HCT116 (cell line): ENCODE measurements around the gene ZNF575. TPM values are rescaled to one million over a fixed set of nuclear protein-coding genes. Genes with fewer than 3 reads are reported as not detected.

Experiments used
- ATAC-seq: fragments of 200-7000 bp; cut with Tn5 transposase; 2 replicates; pipeline ENCODE4 v1.9.1; 2020; ENCODE audit warnings: mild to moderate bottlenecking, moderate library complexity
- BruUV-seq: library from RNA; stranded (reverse); fragments of 400-500 nt; replicated peaks from 2 replicates; lab custom pipeline; 2021; lab: Mats Ljungman, UMichigan
- CTCF ChIA-PET: fragments of 300-600 bp; sonication (Branson Sonifier 250); formaldehyde crosslinking; loops from one replicate; lab custom pipeline; 2021; ENCODE audit warnings: antibody characterized with exemption; lab: Charles Lee
- POLR2A ChIA-PET: fragments of 300-600, 350-600 bp; sonication (Branson Sonifier 250); formaldehyde crosslinking; loops from one replicate; lab custom pipeline; 2021; ENCODE audit warnings: antibody characterized with exemption; lab: Charles Lee
- RAD21 ChIA-PET, 2 experiments: fragments of 300-600 bp; sonication (Branson Sonifier 250); formaldehyde crosslinking; loops; one replicate each; lab custom pipeline; 2023; ENCODE audit warnings: low total read pairs in 2 of 2; ENCODE audit not compliant: uncharacterized antibody in 2 of 2, unreplicated experiment in 2 of 2, low non-redundant PET in 1 of 2; lab: Charles Lee
- DNase-seq: peaks from one replicate; pipeline ENCODE4 v3.0.0-alpha.2; 2010; ENCODE audit warnings: low read depth, low spot score
- H2AFZ ChIP-seq: fragments of 200-600 bp; shearing (Covaris generic), sonication (generic); 2 replicates; pipeline ENCODE4 v1.6.1; 2017; ENCODE audit warnings: low read depth, mixed run types, mixed read lengths, antibody characterized with exemption, low read length; ENCODE audit not compliant: poor library complexity, severe bottlenecking
- H3K27ac ChIP-seq: 2 replicates; pipeline ENCODE4 v1.5.1; 2012; ENCODE audit warnings: low read depth, low read length
- H3K27me3 ChIP-seq: fragments of 200-600 bp; sonication (generic); 2 replicates; pipeline ENCODE4 v1.6.1; 2016; ENCODE audit warnings: mixed run types, low read length, mixed read lengths; ENCODE audit not compliant: insufficient read depth
- H3K36me3 ChIP-seq, 2 experiments: fragments of 200-500 bp in 1 of 2; fragments of 200-600 bp in 1 of 2; sonication (Bioruptor generic) in 1 of 2; sonication (generic) in 1 of 2; 2 replicates each; pipeline versions ENCODE4 v1.5.1 to v1.6.1; 2014 to 2016; ENCODE audit warnings: low read length in 2 of 2, inconsistent platforms in 1 of 2, mixed read lengths in 1 of 2, mixed run types in 1 of 2; ENCODE audit not compliant: insufficient read depth in 2 of 2, control insufficient read depth in 1 of 2
- H3K4me1 ChIP-seq, 2 experiments: fragments of 200-600 bp in 1 of 2; sonication (generic) in 1 of 2; 2 replicates each; pipeline versions ENCODE4 v1.5.1 to v1.6.1; 2012 to 2017; ENCODE audit warnings: low read length in 2 of 2, inconsistent platforms in 1 of 2, mild to moderate bottlenecking in 1 of 2, mixed read lengths in 1 of 2, mixed run types in 1 of 2, moderate library complexity in 1 of 2; ENCODE audit not compliant: insufficient read depth in 2 of 2, control insufficient read depth in 1 of 2
- H3K4me2 ChIP-seq: fragments of 200-600 bp; sonication (generic); 2 replicates; pipeline ENCODE4 v1.6.1; 2017; ENCODE audit warnings: mixed run types, low read length, mixed read lengths
- H3K4me3 ChIP-seq, 2 experiments: fragments of 200-600 bp in 1 of 2; sonication (generic) in 1 of 2; replicated peaks in 1 of 2; 2 replicates each; pipeline ENCODE4 v1.5.1; 2011 to 2016; ENCODE audit warnings: low read length in 2 of 2, control low read depth in 1 of 2, low read depth in 1 of 2, mild to moderate bottlenecking in 1 of 2, mixed read lengths in 1 of 2, mixed run types in 1 of 2
- H3K79me2 ChIP-seq: fragments of 200-600 bp; sonication (generic); 2 replicates; pipeline ENCODE4 v1.6.1; 2017; ENCODE audit warnings: mild to moderate bottlenecking, mixed run types, low read length, moderate library complexity, mixed read lengths; ENCODE audit not compliant: insufficient read depth
- H3K9ac ChIP-seq: fragments of 200-600 bp; sonication (generic); 2 replicates; pipeline ENCODE4 v1.6.1; 2016; ENCODE audit warnings: low read length, mixed read lengths
- H3K9me2 ChIP-seq: fragments of 200-600 bp; sonication (generic), shearing (Covaris generic); 2 replicates; pipeline ENCODE4 v1.6.1; 2017; ENCODE audit warnings: mixed run types, mild to moderate bottlenecking, moderate library complexity; ENCODE audit not compliant: insufficient read depth
- H3K9me3 ChIP-seq, 2 experiments: fragments of 200-500 bp in 1 of 2; fragments of 200-600 bp in 1 of 2; sonication (Bioruptor generic) in 1 of 2; sonication (generic) in 1 of 2; 2 replicates each; pipeline ENCODE4 v1.6.1; 2014 to 2017; ENCODE audit warnings: low read length in 2 of 2, mixed read lengths in 2 of 2, inconsistent platforms in 1 of 2, low read depth in 1 of 2, mild to moderate bottlenecking in 1 of 2, mixed run types in 1 of 2, moderate library complexity in 1 of 2; ENCODE audit not compliant: control insufficient read depth in 1 of 2, insufficient read depth in 1 of 2
- H4K20me1 ChIP-seq: fragments of 200-600 bp; sonication (generic), shearing (Covaris generic); 2 replicates; pipeline ENCODE4 v1.6.1; 2017; ENCODE audit warnings: mixed run types, mild to moderate bottlenecking, moderate library complexity; ENCODE audit not compliant: insufficient read depth
- CBX3 ChIP-seq: IDR thresholded peaks from 2 replicates; pipeline ENCODE4 v1.6.1; 2012; ENCODE audit warnings: low read depth
- CEBPB ChIP-seq: IDR thresholded peaks from 2 replicates; pipeline ENCODE4 v1.6.1; 2012; ENCODE audit warnings: low read depth
- CTCF ChIP-seq, 3 experiments: fragments of 200-600 bp in 1 of 3; sonication (generic) in 1 of 3; IDR thresholded peaks in 2 of 3; conservative IDR thresholded peaks in 1 of 3; 2 replicates each; pipeline ENCODE4 v1.5.1; 2012 to 2017; ENCODE audit warnings: low read depth in 2 of 3, low read length in 2 of 3, antibody characterized with exemption in 1 of 3, borderline replicate concordance in 1 of 3, control low read depth in 1 of 3, mild to moderate bottlenecking in 1 of 3, mixed read lengths in 1 of 3, mixed run types in 1 of 3, moderate library complexity in 1 of 3; ENCODE audit not compliant: insufficient read depth in 1 of 3
- EGR1 ChIP-seq: IDR thresholded peaks from 2 replicates; pipeline ENCODE4 v1.6.1; 2012; ENCODE audit warnings: low read depth
- ELF1 ChIP-seq: IDR thresholded peaks from 2 replicates; pipeline ENCODE4 v1.6.1; 2012; ENCODE audit warnings: low read depth, borderline replicate concordance
- EZH2 ChIP-seq: fragments of 200-600 bp; sonication (generic); IDR thresholded peaks from 2 replicates; pipeline ENCODE4 v1.6.1; 2017; ENCODE audit warnings: antibody characterized with exemption, mixed run types
- EZH2phosphoT487 ChIP-seq: fragments of 200-600 bp; IDR thresholded peaks from 2 replicates; pipeline ENCODE4 v1.6.1; 2018; ENCODE audit warnings: antibody characterized with exemption, borderline replicate concordance
- FOSL1 ChIP-seq: IDR thresholded peaks from 2 replicates; pipeline ENCODE4 v1.6.1; 2012; ENCODE audit warnings: low read depth
- JUND ChIP-seq: IDR thresholded peaks from 2 replicates; pipeline ENCODE4 v1.6.1; 2012
- POLR2A ChIP-seq: IDR thresholded peaks from 2 replicates; pipeline ENCODE4 v1.7.0; 2011; ENCODE audit warnings: borderline replicate concordance; ENCODE audit not compliant: insufficient read depth, insufficient read length; ENCODE audit errors: extremely low read depth
- SP1 ChIP-seq: IDR thresholded peaks from 2 replicates; pipeline ENCODE4 v1.6.1; 2012; ENCODE audit warnings: low read depth
- TCF7L2 ChIP-seq: IDR thresholded peaks from 2 replicates; pipeline ENCODE4 v1.7.0; 2011; ENCODE audit warnings: borderline replicate concordance, inconsistent platforms; ENCODE audit not compliant: insufficient read depth, insufficient read length; ENCODE audit errors: extremely low read depth
- YY1 ChIP-seq: IDR thresholded peaks from 2 replicates; pipeline ENCODE4 v1.6.1; 2011; ENCODE audit warnings: low read length, low read depth, moderate library complexity, mild to moderate bottlenecking; ENCODE audit not compliant: insufficient replicate concordance; ENCODE audit errors: extremely low read depth
- ZBTB33 ChIP-seq: IDR thresholded peaks from 2 replicates; pipeline ENCODE4 v1.6.1; 2011; ENCODE audit warnings: mild to moderate bottlenecking, low read length, moderate library complexity; ENCODE audit not compliant: insufficient replicate concordance; ENCODE audit errors: extremely low read depth
- ZFX ChIP-seq: fragments of 450-650 bp; IDR thresholded peaks from 2 replicates; pipeline ENCODE4 v1.6.1; 2017
- ZNF274 ChIP-seq: fragments of 200-500 bp; sonication (Bioruptor generic); IDR thresholded peaks from 2 replicates; pipeline ENCODE4 v1.6.1; 2014; ENCODE audit warnings: mild to moderate bottlenecking, low read depth, low read length, inconsistent platforms
- intact Hi-C: fragments of 100-400 bp; cut with micrococcal nuclease; formaldehyde crosslinking; loops from 2 replicates; pipeline ENCODE4 v1.10.0; 2022
- total RNA-seq: library from RNA; stranded (reverse); gene quantifications from one replicate; pipeline ENCODE4 v1.2.1, GENCODE V29; 2021; ENCODE audit not compliant: unreplicated experiment
- TF ChIP-seq, protein P1 (sequence below): IDR thresholded peaks from 2 replicates; pipeline ENCODE4 v1.6.1; 2012

The ZNF575 gene
- total RNA-seq, 1 experiment from 2014 or later, result 1.9 TPM

- TF ChIP-seq ELF1 (no peak), JUND (no peak), ZBTB33 (no peak), CTCF (IDR thresholded peaks at IDR 0.05 in 2 of 3, conservative IDR thresholded peaks at IDR 0.05 in 1 of 3; ENCODE audit: borderline replicate concordance in 1 of 3, insufficient read depth in 1 of 3, low read depth in 2 of 3, low read length in 2 of 3) (no peak), EGR1 (no peak), EZH2phosphoT487 (no peak), ZFX (no peak), YY1 (no peak), TCF7L2 (no peak), CBX3 (no peak), SP1 (no peak), ZNF274 (no peak), CEBPB (no peak), FOSL1 (no peak), POLR2A (no peak), EZH2 (no peak)
- TF ChIP-seq, protein P1, sequence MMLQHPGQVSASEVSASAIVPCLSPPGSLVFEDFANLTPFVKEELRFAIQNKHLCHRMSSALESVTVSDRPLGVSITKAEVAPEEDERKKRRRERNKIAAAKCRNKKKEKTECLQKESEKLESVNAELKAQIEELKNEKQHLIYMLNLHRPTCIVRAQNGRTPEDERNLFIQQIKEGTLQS, result no peak
- TF ChIP-seq, all 23 proteins: peak for 0
- no TSS peak for BruUV-seq
- CTCF ChIA-PET, result no interaction called here
- Histone ChIP-seq H3K4me3 (no peak overlapping the region), H3K9ac (no peak overlapping the region), H3K27me3 (no peaks in the 10 kb centered on the region), H3K9me2 (no peaks in the 10 kb centered on the region), H3K36me3 (peaks cover 5 to 10% of the 10 kb centered on the region in 2 experiments; a peak in 3 of 4 replicates), H3K27ac (no peak overlapping the region), H3K9me3 (no peaks in the 10 kb centered on the region), H3K4me1 (no peaks in the 10 kb centered on the region), H3K79me2 (no peaks in the 10 kb centered on the region), H3K4me2 (no peak overlapping the region), H4K20me1 (no peaks in the 10 kb centered on the region), H2AFZ (no peak overlapping the region)
- intact Hi-C loops, result no loop called here
- RAD21 ChIA-PET, result no interaction called here
- no peak for DNase-seq
- no peak for ATAC-seq
- POLR2A ChIA-PET, result no interaction called here
Measured at GRCh38 chr19:43548706-43549105, 15.7 kb downstream of the ZNF575 start.
